Stimulated activated naive B cell treated with anti-CD40 and anti-IgM and Interleukin-4, amounts not matched to agents 10 μg/mL and 1 μg/mL and 100 μg/mL, for 72 hours (primary cell): ENCODE results near the gene TMBIM6.
"Not testable (repeated sequence)": the region's sequence is repeated elsewhere in the genome, so short reads cannot be mapped to it uniquely, and the experiment has no call there.

Experiments
- ATAC-seq, 2 donors: fragments of 150-1000 bp; cut with Tn5 transposase; replicated peaks; 2 replicates each; pipeline ENCODE4 v1.10.0; 2021; ENCODE audit warnings: moderate library complexity in 1 of 2
- DNase-seq: peaks from one replicate; pipeline ENCODE4 v3.0.0; 2021
- H3K27ac Mint-ChIP-seq: one replicate; pipeline ENCODE4 v1.8.0; 2022; ENCODE audit warnings: mild to moderate bottlenecking, mixed read lengths
- H3K27me3 Mint-ChIP-seq, 2 donors: one replicate each; pipeline ENCODE4 v1.8.0; 2022; ENCODE audit warnings: mixed read lengths in 2 of 2
- H3K36me3 Mint-ChIP-seq, 2 donors: one replicate each; pipeline ENCODE4 v1.8.0; 2022; ENCODE audit warnings: mixed read lengths in 2 of 2, mild to moderate bottlenecking in 1 of 2
- H3K4me1 Mint-ChIP-seq, 2 donors: one replicate each; pipeline ENCODE4 v1.8.0; 2022; ENCODE audit warnings: mixed read lengths in 2 of 2, mild to moderate bottlenecking in 1 of 2
- H3K4me3 Mint-ChIP-seq, 2 donors: one replicate each; pipeline ENCODE4 v1.8.0; 2022; ENCODE audit warnings: mild to moderate bottlenecking in 2 of 2, mixed read lengths in 2 of 2, moderate library complexity in 1 of 2
- H3K9me3 Mint-ChIP-seq, 2 donors: one replicate each; pipeline ENCODE4 v1.8.0; 2022; ENCODE audit warnings: mixed read lengths in 2 of 2, mild to moderate bottlenecking in 1 of 2

TMBIM6 gene

DNA sequence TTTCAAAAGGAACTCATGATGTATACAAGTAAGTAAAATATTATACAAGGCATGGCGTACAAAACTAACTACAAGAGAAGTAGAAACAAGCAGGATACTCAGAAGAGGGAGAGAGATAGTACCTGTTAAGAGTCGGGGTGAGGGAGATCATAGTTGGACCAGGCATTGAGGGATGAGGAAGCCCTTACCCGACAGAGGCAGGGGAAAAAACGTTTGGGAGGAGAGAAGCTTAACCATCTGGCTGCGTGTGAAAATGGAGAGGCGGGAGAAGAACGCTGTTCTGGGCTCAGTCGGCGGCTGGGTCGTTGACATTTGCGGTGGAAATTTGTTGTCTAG, 33.6 kb upstream of the TMBIM6 start:
- Mint-ChIP-seq H3K4me3 (peak overlapping the region; percentile 85 to 100), H3K27ac (peak overlapping the region; percentile 96), H3K4me1 (peaks cover 29 to 50% of the 10 kb centered on the region in 2 donors)

DNA sequence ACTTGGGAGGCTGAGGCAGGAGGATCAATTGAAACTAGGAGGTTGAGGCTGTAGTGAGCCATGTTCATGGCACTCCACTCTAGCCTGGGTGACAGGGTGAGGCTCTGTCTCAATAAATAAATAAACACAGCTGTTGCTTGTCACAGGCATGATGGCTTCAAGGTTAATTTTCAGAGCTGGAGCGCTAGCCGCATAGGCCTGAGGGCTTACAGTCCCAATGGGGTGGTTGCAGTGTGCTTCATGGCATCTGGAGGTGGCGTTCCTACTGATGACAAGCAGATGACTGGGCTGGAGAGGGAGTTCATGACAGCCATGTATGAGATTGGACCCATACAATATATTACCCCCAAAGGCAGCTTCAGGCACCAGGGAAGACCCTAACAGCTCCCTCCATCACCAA, 32.5 kb upstream of the TMBIM6 start:
- no peaks in the 10 kb centered on the region for H3K9me3 Mint-ChIP-seq

More for the DNA sequence above, 33.6 kb upstream of the TMBIM6 start:
- peaks cover 7 to 13% of the 10 kb centered on the region in 2 donors for H3K36me3 Mint-ChIP-seq
- no peak for DNase-seq
- no peaks in the 10 kb centered on the region for H3K9me3 Mint-ChIP-seq
- H3K27me3 Mint-ChIP-seq = peaks cover 3 to 4% of the 10 kb centered on the region in 2 donors
- peak in 1 of 2 donors; percentile 1 for ATAC-seq

DNA sequence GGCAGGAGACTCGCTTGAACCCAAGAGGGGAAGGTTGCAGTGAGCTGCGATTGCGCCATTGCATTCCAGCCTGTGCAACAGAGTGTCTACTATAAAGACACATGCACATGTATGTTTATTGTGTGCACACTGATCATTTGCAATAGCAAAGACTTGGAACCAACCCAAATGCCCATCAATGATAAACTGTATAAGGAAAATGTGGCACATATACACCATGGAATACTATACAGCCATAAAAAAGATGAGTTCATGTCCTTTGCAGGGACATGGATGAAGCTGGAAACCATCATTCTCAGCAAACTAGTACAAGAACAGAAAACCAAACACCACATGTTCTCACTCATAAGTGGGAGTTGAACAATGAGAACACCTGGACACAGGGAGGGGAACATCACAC, 27.4 kb upstream of the TMBIM6 start:
- H3K27ac Mint-ChIP-seq, DNase-seq, H3K4me3 Mint-ChIP-seq, H3K36me3 Mint-ChIP-seq, H3K9me3 Mint-ChIP-seq, ATAC-seq: not testable (repeated sequence)
- Mint-ChIP-seq H3K4me1 (peaks cover 0 to 17% of the 10 kb centered on the region in 2 donors), H3K27me3 (peaks cover 10 to 12% of the 10 kb centered on the region in 2 donors)

More for the DNA sequence above, 32.5 kb upstream of the TMBIM6 start:
- Mint-ChIP-seq H3K27ac (peak overlapping the region; percentile 70), H3K36me3 (peaks cover 7 to 13% of the 10 kb centered on the region in 2 donors), H3K27me3 (peaks cover 4 to 10% of the 10 kb centered on the region in 2 donors), H3K4me3 (no peak overlapping the region), H3K4me1 (peaks cover 18 to 39% of the 10 kb centered on the region in 2 donors)
- ATAC-seq (no peak), DNase-seq (no peak)

DNA sequence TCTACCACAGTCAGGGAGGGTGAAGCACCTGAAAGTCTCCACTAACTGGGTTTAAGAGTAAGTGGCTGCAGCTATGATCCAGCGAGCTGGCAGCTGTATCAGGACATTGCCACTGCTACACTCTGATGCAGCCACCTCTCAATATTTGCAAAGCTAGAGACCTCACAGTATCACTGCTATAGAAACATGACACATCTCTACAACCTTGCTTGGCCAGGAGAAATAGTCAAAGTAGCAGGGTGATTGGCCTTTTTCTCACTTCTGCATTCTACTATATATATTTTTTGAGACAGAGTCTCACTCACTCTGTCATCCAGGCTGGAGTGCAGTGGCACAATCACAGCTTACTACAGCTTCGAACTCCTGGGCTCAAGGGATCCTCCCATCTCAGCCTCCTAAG, 24.8 kb upstream of the TMBIM6 start:
- Mint-ChIP-seq H3K4me3 (no peak overlapping the region), H3K27me3 (peaks cover 10 to 13% of the 10 kb centered on the region in 2 donors), H3K9me3 (no peaks in the 10 kb centered on the region), H3K4me1 (peaks cover 0 to 8% of the 10 kb centered on the region in 2 donors), H3K36me3 (no peaks in the 10 kb centered on the region), H3K27ac (no peak overlapping the region)
- peak; percentile 97 to 98 for ATAC-seq
- DNase-seq = no peak

DNA sequence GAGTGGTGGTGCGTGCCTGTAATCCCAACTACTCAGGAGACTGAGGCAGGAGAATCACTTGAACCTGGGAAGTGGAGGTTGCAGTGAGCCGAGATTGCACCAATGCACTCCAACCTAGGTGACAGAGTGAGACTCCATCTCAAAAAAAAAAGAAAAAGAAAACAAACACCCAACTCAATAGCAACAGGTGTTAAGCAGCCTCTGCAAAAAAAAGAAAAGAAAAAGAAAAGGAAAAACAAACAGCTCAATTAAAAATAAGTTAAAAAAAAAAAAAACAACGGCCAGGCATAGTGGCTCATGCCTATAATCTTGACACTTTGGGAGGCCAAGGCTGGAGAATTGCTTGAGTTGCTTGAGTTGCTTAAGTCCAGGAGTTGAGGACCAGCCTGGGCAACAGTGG, 23.6 kb upstream of the TMBIM6 start:
- not testable (repeated sequence) for DNase-seq, H3K27me3 Mint-ChIP-seq, H3K4me1 Mint-ChIP-seq, H3K9me3 Mint-ChIP-seq, ATAC-seq, H3K27ac Mint-ChIP-seq, H3K36me3 Mint-ChIP-seq, H3K4me3 Mint-ChIP-seq

DNA sequence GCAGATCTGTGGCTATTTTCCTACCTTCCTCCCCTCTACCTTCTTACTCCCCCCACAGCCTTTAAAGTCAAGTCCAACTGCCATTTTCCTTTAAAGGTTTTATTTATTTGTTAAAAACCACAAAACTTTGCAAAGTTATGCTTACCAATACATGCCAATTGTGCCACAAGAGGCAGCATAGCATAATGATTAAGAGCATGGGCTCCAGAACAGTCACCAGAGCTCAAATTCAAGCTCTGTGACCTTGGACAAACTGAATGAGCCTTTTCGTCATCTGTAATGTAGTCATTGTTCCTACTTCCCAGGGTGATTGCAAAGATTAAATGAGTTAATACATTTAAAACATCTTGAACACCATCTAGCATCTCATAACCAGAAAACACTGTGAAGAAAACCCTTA, 21.1 kb upstream of the TMBIM6 start:
- H3K36me3 Mint-ChIP-seq = no peaks in the 10 kb centered on the region
- ATAC-seq (no peak), DNase-seq (no peak)
- H3K4me3 Mint-ChIP-seq = no peak overlapping the region
- no peak overlapping the region for H3K27ac Mint-ChIP-seq
- H3K9me3 Mint-ChIP-seq = no peaks in the 10 kb centered on the region
- peaks cover 0 to 8% of the 10 kb centered on the region in 2 donors for H3K4me1 Mint-ChIP-seq
- peaks cover 6 to 15% of the 10 kb centered on the region in 2 donors for H3K27me3 Mint-ChIP-seq

DNA sequence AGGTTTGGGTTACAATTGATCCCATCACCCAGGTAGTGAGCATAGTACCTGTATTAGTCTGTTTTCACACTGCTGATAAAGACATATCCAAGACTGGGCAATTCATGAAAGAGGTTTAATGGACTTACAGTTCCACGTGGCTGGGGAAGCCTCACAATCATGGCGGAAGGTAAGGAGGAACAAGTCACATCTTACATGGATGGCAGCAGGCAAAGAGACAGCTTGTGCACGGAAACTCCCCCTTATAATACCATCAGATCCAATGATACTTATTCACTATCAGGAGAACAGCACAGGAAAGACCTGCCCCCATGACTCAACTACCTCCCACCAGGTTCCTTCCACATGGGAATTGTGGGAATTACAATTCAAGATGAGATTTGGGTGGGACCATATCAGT, 20.0 kb upstream of the TMBIM6 start:
- H3K27ac Mint-ChIP-seq, H3K9me3 Mint-ChIP-seq, H3K4me3 Mint-ChIP-seq, DNase-seq, H3K4me1 Mint-ChIP-seq, H3K36me3 Mint-ChIP-seq, ATAC-seq: not testable (repeated sequence)
- H3K27me3 Mint-ChIP-seq = peaks cover 6 to 12% of the 10 kb centered on the region in 2 donors

DNA sequence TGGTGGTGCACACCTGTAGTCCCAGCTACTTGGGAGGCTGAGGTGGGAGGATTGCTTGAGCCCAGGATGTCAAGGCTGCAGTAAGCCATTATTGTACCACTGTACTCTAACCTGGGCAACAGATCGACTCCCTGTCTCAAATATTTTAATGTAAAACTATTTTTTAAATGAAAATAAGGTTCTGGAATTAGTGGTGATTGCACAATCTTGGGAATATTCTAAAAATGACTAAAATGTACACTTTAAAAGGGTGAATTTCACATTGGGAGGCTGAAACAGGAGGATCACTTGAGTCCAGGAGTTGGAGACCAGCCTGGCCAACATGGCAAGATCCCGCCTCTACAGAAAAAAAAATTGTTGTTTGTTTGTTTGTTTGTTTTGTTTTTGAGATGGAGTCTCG, 12.9 kb upstream of the TMBIM6 start:
- no peak for DNase-seq
- H3K4me3 Mint-ChIP-seq = no peak overlapping the region
- H3K36me3 Mint-ChIP-seq = peaks cover 0 to 2% of the 10 kb centered on the region in 2 donors
- ATAC-seq = no peak
- H3K27ac Mint-ChIP-seq = no peak overlapping the region
- H3K4me1 Mint-ChIP-seq = no peaks in the 10 kb centered on the region
- H3K27me3 Mint-ChIP-seq = peaks cover 18% of the 10 kb centered on the region in 2 donors
- peaks cover 0 to 2% of the 10 kb centered on the region in 2 donors for H3K9me3 Mint-ChIP-seq

DNA sequence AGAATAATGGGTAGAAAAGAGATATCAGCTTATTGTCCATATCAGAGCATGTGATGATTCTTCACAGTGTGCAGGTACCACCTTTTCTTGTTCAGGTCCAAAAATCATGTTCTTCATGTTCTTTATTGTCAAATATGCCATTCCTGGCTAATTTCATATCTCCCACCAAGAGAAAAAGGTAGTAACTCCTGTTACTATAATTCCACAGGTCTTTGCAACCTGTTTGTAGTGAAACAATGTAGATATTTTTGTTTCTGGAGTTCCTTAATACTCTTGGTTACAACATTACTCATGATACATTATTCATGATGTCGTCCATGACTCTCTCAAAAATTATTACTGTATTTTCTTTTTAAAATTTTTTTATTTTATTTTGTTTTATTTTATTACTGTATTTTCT, 11.3 kb upstream of the TMBIM6 start:
- peaks cover 4 to 5% of the 10 kb centered on the region in 2 donors for H3K9me3 Mint-ChIP-seq
- H3K36me3 Mint-ChIP-seq = peaks cover 4 to 5% of the 10 kb centered on the region in 2 donors
- H3K27ac Mint-ChIP-seq = no peak overlapping the region
- H3K4me3 Mint-ChIP-seq = no peak overlapping the region
- no peak for DNase-seq
- no peak for ATAC-seq
- no peaks in the 10 kb centered on the region for H3K4me1 Mint-ChIP-seq
- peaks cover 12 to 14% of the 10 kb centered on the region in 2 donors for H3K27me3 Mint-ChIP-seq

DNA sequence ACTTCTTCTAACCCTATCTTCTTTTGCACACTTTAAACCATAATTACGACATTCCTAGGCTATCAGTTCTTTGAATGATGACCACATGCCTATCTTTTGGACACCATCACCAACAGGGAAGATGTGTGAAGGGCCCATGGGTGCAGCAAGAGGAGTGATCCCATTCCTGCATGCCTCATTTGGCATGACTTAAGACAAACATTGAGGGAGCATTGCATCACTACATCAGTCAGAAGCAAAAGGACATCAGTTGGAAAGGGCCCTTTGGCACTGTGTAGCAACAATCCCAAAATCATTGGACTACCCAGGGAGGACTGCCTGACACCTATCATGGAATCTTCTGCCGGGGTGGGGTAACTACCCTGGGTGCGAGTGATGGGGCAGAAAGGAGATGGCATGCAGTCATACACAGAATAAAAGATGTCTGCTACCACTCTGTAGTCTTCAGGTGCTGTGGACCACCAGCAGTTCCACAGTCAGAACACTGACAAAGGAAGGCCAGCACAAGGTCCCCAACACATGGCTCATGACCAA, 10.7 kb upstream of the TMBIM6 start:
- H3K9me3 Mint-ChIP-seq = peaks cover 8 to 9% of the 10 kb centered on the region in 2 donors
- no peak overlapping the region for H3K4me3 Mint-ChIP-seq
- no peak overlapping the region for H3K27ac Mint-ChIP-seq
- peaks cover 12 to 19% of the 10 kb centered on the region in 2 donors for H3K27me3 Mint-ChIP-seq
- no peak for ATAC-seq
- peaks cover 9% of the 10 kb centered on the region in 2 donors for H3K36me3 Mint-ChIP-seq
- no peak for DNase-seq
- H3K4me1 Mint-ChIP-seq = no peaks in the 10 kb centered on the region

DNA sequence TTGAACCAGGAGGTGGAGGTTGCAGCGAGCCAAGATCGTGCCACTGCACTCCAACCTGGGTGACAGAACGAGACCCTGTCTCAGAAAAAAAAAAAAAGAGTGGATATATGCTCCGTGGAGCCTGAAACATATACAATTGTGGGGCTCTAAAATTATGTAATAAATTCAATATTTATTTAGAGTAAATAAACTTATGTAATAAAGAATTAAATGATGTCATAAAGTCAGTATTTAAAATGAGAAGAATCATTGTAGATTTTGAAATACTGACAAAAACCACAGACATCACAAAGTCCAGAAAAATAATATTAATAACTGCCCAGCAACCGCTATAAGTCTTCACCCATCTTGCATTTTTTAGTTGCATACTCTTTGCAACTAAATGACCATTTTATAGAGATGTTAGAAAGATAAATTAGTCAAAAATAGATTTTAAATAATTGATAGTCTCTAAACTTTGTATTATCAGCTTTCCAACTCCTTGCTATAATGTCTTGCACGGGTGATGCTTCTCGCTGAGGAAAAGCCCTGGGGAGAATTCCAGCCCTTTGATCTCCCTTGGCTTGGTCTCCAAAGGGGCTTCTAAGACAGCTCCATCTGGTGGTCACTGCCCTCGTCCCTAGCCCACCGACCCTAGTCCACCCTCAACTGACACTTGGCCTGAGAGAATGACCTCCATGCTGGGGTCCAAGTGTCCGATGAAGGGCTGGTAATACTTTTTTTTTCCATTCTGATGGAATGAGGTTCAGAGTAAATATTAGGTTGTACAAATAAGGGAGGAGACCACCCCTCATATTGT, 7.9 kb upstream of the TMBIM6 start:
- no peaks in the 10 kb centered on the region for H3K4me1 Mint-ChIP-seq
- H3K4me3 Mint-ChIP-seq = no peak overlapping the region
- no peak overlapping the region for H3K27ac Mint-ChIP-seq
- H3K27me3 Mint-ChIP-seq = peaks cover 0 to 9% of the 10 kb centered on the region in 2 donors
- DNase-seq = no peak
- no peak for ATAC-seq
- H3K36me3 Mint-ChIP-seq = peaks cover 7 to 9% of the 10 kb centered on the region in 2 donors
- H3K9me3 Mint-ChIP-seq = peaks cover 5 to 9% of the 10 kb centered on the region in 2 donors

DNA sequence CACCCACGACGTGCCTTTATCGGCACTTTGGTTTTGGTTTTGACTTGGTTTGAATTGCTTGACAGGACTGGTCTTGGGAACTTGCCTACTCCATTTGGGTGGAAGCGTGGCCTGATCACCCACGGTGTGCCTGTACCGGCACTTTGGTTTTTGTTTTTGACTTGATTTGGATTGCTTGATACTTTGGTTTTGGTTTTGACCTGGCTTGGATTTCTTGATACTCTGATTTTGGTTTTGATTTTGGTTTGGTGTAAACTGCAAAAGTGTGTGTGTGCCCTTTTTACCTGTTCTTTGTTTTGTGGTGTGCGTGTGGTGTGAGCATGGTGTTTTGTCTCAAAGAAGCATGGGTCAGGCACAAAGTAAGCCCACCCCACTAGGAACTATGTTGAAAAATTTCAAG, 6.5 kb upstream of the TMBIM6 start:
- H3K36me3 Mint-ChIP-seq, DNase-seq, H3K4me1 Mint-ChIP-seq, H3K9me3 Mint-ChIP-seq, H3K4me3 Mint-ChIP-seq, ATAC-seq, H3K27ac Mint-ChIP-seq, H3K27me3 Mint-ChIP-seq: not testable (repeated sequence)

DNA sequence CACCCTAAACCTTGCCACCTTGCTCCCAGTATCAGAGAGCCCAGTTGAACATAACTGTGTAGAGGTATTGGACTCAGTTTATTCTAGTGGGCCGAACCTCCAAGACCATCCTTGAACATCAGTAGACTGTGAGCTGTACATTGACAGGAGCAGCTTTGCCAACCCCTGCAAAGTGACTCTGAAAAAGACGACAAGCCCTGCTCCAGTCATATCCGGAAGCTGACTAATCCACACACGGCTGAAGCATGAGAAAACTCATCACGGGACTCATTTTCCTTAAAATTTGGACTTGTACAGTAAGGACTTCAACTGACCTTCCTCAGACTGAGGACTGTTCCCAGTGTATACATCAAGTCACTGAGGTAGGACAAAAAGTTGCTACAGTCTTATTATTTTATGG, 2.6 kb upstream of the TMBIM6 start:
- not testable (repeated sequence) for H3K27ac Mint-ChIP-seq, DNase-seq, H3K9me3 Mint-ChIP-seq, H3K4me3 Mint-ChIP-seq, ATAC-seq, H3K27me3 Mint-ChIP-seq
- peaks cover 21 to 25% of the 10 kb centered on the region in 2 donors for H3K36me3 Mint-ChIP-seq
- peaks cover 9 to 18% of the 10 kb centered on the region in 2 donors for H3K4me1 Mint-ChIP-seq

DNA sequence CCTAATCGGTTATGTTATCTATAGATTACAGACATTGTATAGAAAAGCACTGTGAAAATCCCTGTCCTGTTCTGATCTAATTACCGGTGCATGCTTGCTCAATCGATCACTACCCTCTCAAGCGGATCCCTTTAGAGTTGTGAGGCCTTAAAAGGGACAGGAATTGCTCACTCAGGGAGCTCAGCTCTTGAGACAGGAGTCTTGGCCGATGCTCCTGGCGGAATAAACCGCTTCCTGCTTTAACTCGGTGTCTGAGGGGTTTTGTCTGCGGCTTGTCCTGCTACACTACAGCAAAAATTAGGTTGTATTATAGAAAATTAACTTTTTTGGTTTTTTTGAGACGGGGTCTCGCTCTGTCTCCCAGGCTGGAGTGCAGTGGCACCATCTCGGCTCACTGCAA, 1.1 kb upstream of the TMBIM6 start:
- not testable (repeated sequence) for ATAC-seq, H3K4me3 Mint-ChIP-seq, H3K27me3 Mint-ChIP-seq, H3K27ac Mint-ChIP-seq, DNase-seq, H3K9me3 Mint-ChIP-seq
- Mint-ChIP-seq H3K4me1 (peaks cover 16 to 27% of the 10 kb centered on the region in 2 donors), H3K36me3 (peaks cover 25 to 29% of the 10 kb centered on the region in 2 donors)
